K562 (cell line): ENCODE data around the gene DPEP3. TPM values are rescaled to one million over a fixed set of nuclear protein-coding genes. Genes with fewer than 3 reads are reported as not detected.
A peak's percentile ranks its signal among the peaks of the same experiment; 100 is the strongest.

ENCODE experiments used
- ATAC-seq: fragments of 200-7000 bp; cut with Tn5 transposase; 3 replicates; pipeline ENCODE4 v1.9.1; 2020; ENCODE audit warnings: moderate library complexity
- BruUV-seq: library from RNA; stranded (reverse); fragments of 400-500 nt; replicated peaks from 2 replicates; lab custom pipeline; 2021; lab: Mats Ljungman, UMichigan
- CTCF ChIA-PET: fragments of 300-600 bp; formaldehyde crosslinking; extraction: SDS; loops from one replicate; lab custom pipeline; 2021; ENCODE audit warnings: low intra/inter-chr PET ratio; lab: Yijun Ruan, JAX
- POLR2A ChIA-PET: fragments of 300-600, 350-650 bp; sonication (Branson Sonifier 250); formaldehyde crosslinking; extraction: SDS; loops from one replicate; lab custom pipeline; 2021; ENCODE audit warnings: antibody characterized with exemption, inconsistent platforms; lab: Yijun Ruan, JAX
- DNase-seq, 4 experiments: peaks; one replicate each; pipeline versions ENCODE4 v3.0.0 to v3.0.0-alpha.2; 2011 to 2018; ENCODE audit warnings: low spot score in 3 of 4, mixed read lengths in 3 of 4; ENCODE audit errors: extremely low read depth in 1 of 4
- FAIRE-seq: peaks from 2 replicates; lab custom pipeline; 2011; peaks lifted over from hg19 to GRCh38; lab: Jason Lieb, UNC
- H2AFZ ChIP-seq: 2 replicates; pipeline ENCODE4 v1.6.0; 2011; ENCODE audit warnings: low read depth, low read length, control low read depth, inconsistent platforms
- H3K27ac ChIP-seq: fragments of 200-600 bp; 3 replicates; pipeline ENCODE4 v1.8.0; 2011; ENCODE audit warnings: low read depth, mild to moderate bottlenecking, control low read depth, inconsistent platforms, low read length, moderate library complexity, mixed read lengths; ENCODE audit errors: extremely low read depth
- H3K27me3 ChIP-seq, 2 experiments: fragments of 300-600 bp in 1 of 2; 2 replicates in 1 of 2; 3 replicates in 1 of 2; pipeline versions ENCODE4 v1.6.0 to v1.8.0; 2011; ENCODE audit warnings: inconsistent platforms in 2 of 2, low read length in 2 of 2, mild to moderate bottlenecking in 1 of 2, mixed read lengths in 1 of 2, moderate library complexity in 1 of 2; ENCODE audit not compliant: control insufficient read depth in 2 of 2, insufficient read depth in 2 of 2
- H3K36me3 ChIP-seq: fragments of 300-600 bp; 3 replicates; pipeline ENCODE4 v1.8.0; 2011; ENCODE audit warnings: mild to moderate bottlenecking, low read length, inconsistent platforms; ENCODE audit not compliant: control insufficient read depth, insufficient read depth
- H3K4me1 ChIP-seq, 2 experiments: fragments of 200-600 bp in 1 of 2; replicated peaks in 1 of 2; 2 replicates in 1 of 2; 3 replicates in 1 of 2; pipeline versions ENCODE4 v1.5.1 to v1.8.0; 2011; ENCODE audit warnings: inconsistent platforms in 2 of 2, low read length in 2 of 2, mild to moderate bottlenecking in 1 of 2, mixed read lengths in 1 of 2, moderate library complexity in 1 of 2; ENCODE audit not compliant: control insufficient read depth in 2 of 2, insufficient read depth in 2 of 2
- H3K4me2 ChIP-seq: 2 replicates; pipeline ENCODE4 v1.6.1; 2011; ENCODE audit warnings: low read length, control low read depth, inconsistent platforms, mixed read lengths; ENCODE audit not compliant: insufficient read depth
- H3K4me3 ChIP-seq: fragments of 200-600 bp; sonication (generic), shearing (Covaris generic); 2 replicates; pipeline ENCODE4 v1.5.1; 2016; ENCODE audit warnings: control low read depth, inconsistent platforms
- H3K79me2 ChIP-seq: fragments of 200-600 bp; 3 replicates; pipeline ENCODE4 v1.8.0; 2011; ENCODE audit warnings: low read length, inconsistent platforms; ENCODE audit not compliant: control insufficient read depth, insufficient read depth
- H3K9ac ChIP-seq, 2 experiments: 2 replicates each; pipeline versions ENCODE4 v1.6.0 to v1.6.1; 2011; ENCODE audit warnings: low read depth in 2 of 2, low read length in 2 of 2, control low read depth in 1 of 2, inconsistent platforms in 1 of 2, mild to moderate bottlenecking in 1 of 2, mixed read lengths in 1 of 2; ENCODE audit not compliant: insufficient read depth in 1 of 2
- H3K9me1 ChIP-seq: one replicate; pipeline ENCODE4 v1.6.0; 2011; ENCODE audit warnings: inconsistent platforms, mild to moderate bottlenecking, low read length, moderate library complexity; ENCODE audit not compliant: control insufficient read depth, insufficient read depth
- H3K9me3 ChIP-seq: replicated peaks from 2 replicates; pipeline ENCODE4 v1.5.1; 2011; ENCODE audit warnings: low read depth, low read length, inconsistent platforms; ENCODE audit not compliant: control insufficient read depth, insufficient read depth
- H4K20me1 ChIP-seq: replicated peaks from 2 replicates; pipeline ENCODE4 v1.6.1; 2011; ENCODE audit warnings: low read length, inconsistent platforms, mixed read lengths; ENCODE audit not compliant: control insufficient read depth, insufficient read depth
- CBFB ChIP-seq: sonication (generic); formaldehyde crosslinking; IDR thresholded peaks from 2 replicates; pipeline ENCODE4 v1.4.0; 2020; ENCODE audit warnings: mild to moderate bottlenecking, missing genetic modification reagents
- CBX5 ChIP-seq: IDR thresholded peaks from 2 replicates; pipeline ENCODE4 v1.6.1; 2014; ENCODE audit warnings: low read depth, borderline replicate concordance
- FOXK2 ChIP-seq, 2 experiments: fragments of 450-650 bp; IDR thresholded peaks in 1 of 2; conservative IDR thresholded peaks in 1 of 2; 2 replicates each; pipeline ENCODE4 v1.6.1; 2016; ENCODE audit warnings: low read depth in 2 of 2, mild to moderate bottlenecking in 1 of 2
- JUNB ChIP-seq: fragments of 450-650 bp; formaldehyde crosslinking; conservative IDR thresholded peaks from 2 replicates; pipeline ENCODE4 v1.4.0; 2020; ENCODE audit warnings: mild to moderate bottlenecking
- LCOR ChIP-seq: sonication (generic); formaldehyde crosslinking; IDR thresholded peaks from 2 replicates; pipeline ENCODE4 v1.8.0; 2022; ENCODE audit warnings: mild to moderate bottlenecking, missing genetic modification reagents
- MED1 ChIP-seq: sonication (generic); formaldehyde crosslinking; IDR thresholded peaks from 2 replicates; pipeline ENCODE4 v1.8.1; 2023; ENCODE audit warnings: missing genetic modification reagents, borderline replicate concordance
- NCOA1 ChIP-seq: fragments of 450-650 bp; IDR thresholded peaks from 2 replicates; pipeline ENCODE4 v1.6.1; 2016; ENCODE audit warnings: low read depth
- PHF21A ChIP-seq: fragments of 450-650 bp; IDR thresholded peaks from 2 replicates; pipeline ENCODE4 v1.6.1; 2017; ENCODE audit warnings: low read depth, borderline replicate concordance
- POLR2AphosphoS2 ChIP-seq: IDR thresholded peaks from 2 replicates; pipeline ENCODE4 v1.6.1; 2012; ENCODE audit warnings: low read length, improper control_type of control experiment
- POLR3G ChIP-seq: IDR thresholded peaks from 2 replicates; pipeline ENCODE4 v1.6.1; 2011; ENCODE audit not compliant: insufficient read length, insufficient replicate concordance; ENCODE audit errors: extremely low read depth
- SAP30 ChIP-seq: fragments of 200-600 bp; sonication (generic); IDR thresholded peaks from 2 replicates; pipeline ENCODE4 v1.6.1; 2012; ENCODE audit warnings: borderline replicate concordance, low read depth, mild to moderate bottlenecking, moderate library complexity, low read length, control low read depth, inconsistent platforms; ENCODE audit not compliant: insufficient read depth, poor library complexity, severe bottlenecking
- SETDB1 ChIP-seq: IDR thresholded peaks from one replicate; pipeline ENCODE4 v1.6.1; 2012; ENCODE audit warnings: low read length, control low read depth, inconsistent platforms
- SPI1 ChIP-seq: IDR thresholded peaks from 2 replicates; pipeline ENCODE4 v1.6.1; 2011; ENCODE audit warnings: low read depth, low read length, control low read depth, borderline replicate concordance
- UBTF ChIP-seq, 2 experiments: IDR thresholded peaks; 2 replicates each; pipeline ENCODE4 v1.6.1; 2012; ENCODE audit warnings: improper control_type of control experiment in 2 of 2, low read depth in 2 of 2, low read length in 2 of 2, borderline replicate concordance in 1 of 2
- ZBTB7A ChIP-seq: IDR thresholded peaks from 2 replicates; pipeline ENCODE4 v1.6.1; 2011; ENCODE audit warnings: low read depth, mild to moderate bottlenecking, low read length, moderate library complexity, borderline replicate concordance; ENCODE audit not compliant: control insufficient read depth
- ZNF263 ChIP-seq: sonication (generic); formaldehyde crosslinking; IDR thresholded peaks from 2 replicates; pipeline ENCODE4 v1.8.0; 2022; ENCODE audit warnings: mild to moderate bottlenecking, missing genetic modification reagents, borderline replicate concordance
- ZNF77 ChIP-seq: fragments of 250-450 bp; sonication (Bioruptor Pico); IDR thresholded peaks from 2 replicates; pipeline ENCODE4 v1.5.0; 2020
- ZNF830 ChIP-seq: fragments of 250-450 bp; sonication (Bioruptor Pico); IDR thresholded peaks from 2 replicates; pipeline ENCODE4 v1.5.0; 2021; ENCODE audit warnings: mild to moderate bottlenecking
- WGBS: fragments of 100-300 bp; shearing (Covaris generic); methylation state at CpG from one replicate; pipeline ENCODE4 v1.1.6; 2016; ENCODE audit warnings: low coverage, mixed read lengths; ENCODE audit not compliant: insufficient coverage; ENCODE audit errors: missing lambda C conversion rate; 5-methylcytosine and 5-hydroxymethylcytosine counted together
- in situ Hi-C: fragments of 300-500 bp; cut with MboI; formaldehyde crosslinking; loops from 4 replicates; pipeline ENCODE4 v1.15.0; 2018; ENCODE audit warnings: inconsistent platforms, mixed read lengths
- intact Hi-C: fragments of 100-400 bp; cut with micrococcal nuclease; formaldehyde crosslinking; loops from 2 replicates; pipeline ENCODE4 v1.14.2; 2022
- polyA plus RNA-seq, 8 experiments: library from polyadenylated mRNA; depleted of rRNA in 4 of 8; stranded (reverse) in 5 of 8; unstranded in 3 of 8; fragments of >200 nt; fragmentation: Nextera tagmentation in 2 of 8; fragmentation: Illumina TruSeq in 1 of 8; extraction: Ambion mirVana in 2 of 8; extraction: Trizol in 1 of 8; gene quantifications; 2 replicates each; pipeline versions ENCODE4 v1.2.1 to v1.2.3, GENCODE V29; 2011 to 2014; ENCODE audit warnings: inconsistent platforms in 1 of 8, missing spikeins in 1 of 8
- total RNA-seq, 7 experiments: library from RNA; depleted of rRNA in 6 of 7; stranded (reverse); fragments of >200 nt in 6 of 7; fragmentation: Illumina TruSeq in 2 of 7; extraction: Trizol in 2 of 7; gene quantifications; 2 replicates each; pipeline versions ENCODE4 v1.2.1 to v1.2.3, GENCODE V29; 2011 to 2021; ENCODE audit warnings: low replicate concordance in 1 of 7
- TF ChIP-seq, protein P1 (sequence below): conservative IDR thresholded peaks from 2 replicates; pipeline ENCODE4 v1.6.1; 2011; ENCODE audit warnings: low read depth, mild to moderate bottlenecking, low read length; ENCODE audit not compliant: control insufficient read depth

Gene DPEP3
- total and polyA plus RNA-seq, 9 of the 15 experiments (the other 6 are each of a cell fraction or from before 2014, with no cell fraction given) = not detected

GRCh38 chr16:67935101-67935401 lies 45.2 kb downstream of the DPEP3 start:
- peak overlapping the region; percentile 90 to 98 for H3K9ac ChIP-seq

More at GRCh38 chr16:67935101-67935401, 45.2 kb downstream of the DPEP3 start:
- peak; percentile 4 for ATAC-seq
- Histone ChIP-seq H2AFZ (peak overlapping the region; percentile 95), H4K20me1 (no peaks in the 10 kb centered on the region; the same call in 1 of the 2 replicates), H3K4me1 (peaks cover 17 to 70% of the 10 kb centered on the region in 2 experiments), H3K36me3 (peaks cover 28% of the 10 kb centered on the region; the same call in 2 of the 3 replicates), H3K9me3 (no peaks in the 10 kb centered on the region), H3K79me2 (peaks cover 42% of the 10 kb centered on the region), H3K9me1 (no peaks in the 10 kb centered on the region), H3K27me3 (no peaks in the 10 kb centered on the region), H3K4me2 (peak overlapping the region; percentile 99), H3K27ac (peak overlapping the region; percentile 66), H3K4me3 (peak overlapping the region; percentile 85)
- in situ Hi-C loops = no loop called here
- ChIA-PET POLR2A (interaction anchor here (0.5 to 1.7 kb wide), 21 partner anchors 9 to 379 kb away, joined by 3 to 8 read pairs (median 3); partner anchors contain the start of gene LCAT), CTCF (no interaction called here)
- intact Hi-C loops = loop anchor here (5.0 to 10.0 kb wide), 2 partner anchors 107 to 410 kb away; partner anchors contain the start of gene RIPOR1
- FAIRE-seq = no peak
- TF ChIP-seq UBTF (IDR thresholded peaks at IDR 0.05; ENCODE audit: borderline replicate concordance in 1 of 2, low read depth in 2 of 2, low read length in 2 of 2) = 0 out of 4 replicates have a peak, but pooled peaks of 1 of the 2 experiments have one; percentile 2
- TF ChIP-seq PHF21A = no peak
- TF ChIP-seq POLR2AphosphoS2 = 0 out of 2 replicates have a peak, but pooled peaks have one; percentile 1
- no peak for TF ChIP-seq CBFB (CRISPR knock-in tag)
- peak; percentile 18; the same call in 1 of the 2 replicates for TF ChIP-seq ZNF77 (CRISPR knock-in tag)
- 0 out of 2 replicates have a peak, but pooled peaks have one; percentile 25 for TF ChIP-seq LCOR (CRISPR knock-in tag)
- no peak for TF ChIP-seq JUNB (CRISPR knock-in tag)
- TF ChIP-seq CBX5 = no peak
- TF ChIP-seq FOXK2 (conservative IDR thresholded peaks at IDR 0.05 in 1 of 2, IDR thresholded peaks at IDR 0.05 in 1 of 2; ENCODE audit: low read depth in 2 of 2) = no peak
- no peak for TF ChIP-seq SETDB1
- TF ChIP-seq MED1 (CRISPR knock-in tag) = 0 out of 2 replicates have a peak, but pooled peaks have one; percentile 18
- no peak for TF ChIP-seq SAP30
- TF ChIP-seq ZNF263 = no peak
- no peak for TF ChIP-seq POLR3G
- no peak for TF ChIP-seq SPI1
- TF ChIP-seq NCOA1 = no peak
- TF ChIP-seq, protein P1, sequence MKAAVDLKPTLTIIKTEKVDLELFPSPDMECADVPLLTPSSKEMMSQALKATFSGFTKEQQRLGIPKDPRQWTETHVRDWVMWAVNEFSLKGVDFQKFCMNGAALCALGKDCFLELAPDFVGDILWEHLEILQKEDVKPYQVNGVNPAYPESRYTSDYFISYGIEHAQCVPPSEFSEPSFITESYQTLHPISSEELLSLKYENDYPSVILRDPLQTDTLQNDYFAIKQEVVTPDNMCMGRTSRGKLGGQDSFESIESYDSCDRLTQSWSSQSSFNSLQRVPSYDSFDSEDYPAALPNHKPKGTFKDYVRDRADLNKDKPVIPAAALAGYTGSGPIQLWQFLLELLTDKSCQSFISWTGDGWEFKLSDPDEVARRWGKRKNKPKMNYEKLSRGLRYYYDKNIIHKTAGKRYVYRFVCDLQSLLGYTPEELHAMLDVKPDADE = no peak
- TF ChIP-seq ZNF830 (CRISPR knock-in tag) = 0 out of 2 replicates have a peak, but pooled peaks have one; percentile 47
- TF ChIP-seq ZBTB7A = peak; percentile 35; the same call in 1 of the 2 replicates
- BruUV-seq = no TSS peak
- DNase-seq = no peak
- WGBS = 2% methylated on average over 13 of the region's 13 CpGs
